Measurements from ENCODE around the gene VAT1L.
"Not testable (repeated sequence)": the region's sequence is repeated elsewhere in the genome, so short reads cannot be mapped to it uniquely, and the experiment has no call there.

Gene VAT1L

GRCh38 chr16:77975942-77976341 is 187.6 kb downstream of the VAT1L start:
- TF ChIP-seq CTCF (IDR thresholded peaks at IDR 0.05; ENCODE audit: borderline replicate concordance, insufficient read depth, low read depth, low read length), result no peak
- no peak overlapping the region for H3K4me3 ChIP-seq (ENCODE audit: low read depth, low read length)

- TF ChIP-seq CTCF (IDR thresholded peaks at IDR 0.05; ENCODE audit: borderline replicate concordance, insufficient read depth, low read depth, low read length), result no peak
- no peak overlapping the region for H3K4me3 ChIP-seq (ENCODE audit: low read depth, low read length)
Measured at GRCh38 chr16:77977339-77977738, 189.0 kb downstream of the VAT1L start.

DNA sequence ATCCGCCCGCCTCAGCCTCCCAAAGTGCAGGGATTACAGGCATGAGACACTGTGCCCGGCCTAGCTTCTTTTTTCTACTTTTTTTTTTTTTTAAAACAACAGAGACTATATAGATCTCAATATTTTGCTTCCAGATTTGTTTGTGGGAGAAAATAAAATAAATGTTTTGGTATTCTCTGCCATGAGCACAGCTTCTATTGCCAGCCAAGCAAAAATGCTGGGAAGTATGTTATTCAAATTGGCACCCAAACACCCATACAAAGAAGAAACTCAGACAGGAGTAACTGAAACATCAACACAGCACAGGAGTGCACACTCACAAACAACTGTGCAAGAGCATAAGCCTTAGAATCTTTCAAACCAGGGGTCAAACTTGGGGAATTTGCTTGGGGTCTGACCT is 196.7 kb downstream of the VAT1L start:
- no peak for TF ChIP-seq CTCF (IDR thresholded peaks at IDR 0.05; ENCODE audit: borderline replicate concordance, insufficient read depth, low read depth, low read length)
- H3K4me3 ChIP-seq (ENCODE audit: low read depth, low read length), result no peak overlapping the region

- no peak overlapping the region for H3K4me3 ChIP-seq (ENCODE audit: low read depth, low read length)
- TF ChIP-seq CTCF (IDR thresholded peaks at IDR 0.05; ENCODE audit: borderline replicate concordance, insufficient read depth, low read depth, low read length), result no peak
Measured at GRCh38 chr16:77986011-77986740, 197.8 kb downstream of the VAT1L start.

- no peak overlapping the region for H3K4me3 ChIP-seq (ENCODE audit: low read depth, low read length)
- no peak for TF ChIP-seq CTCF (IDR thresholded peaks at IDR 0.05; ENCODE audit: borderline replicate concordance, insufficient read depth, low read depth, low read length)
Measured at GRCh38 chr16:77987810-77988209, 199.4 kb downstream of the VAT1L start.

- H3K4me3 ChIP-seq (ENCODE audit: low read depth, low read length), result no peak overlapping the region
- no peak for TF ChIP-seq CTCF (IDR thresholded peaks at IDR 0.05; ENCODE audit: borderline replicate concordance, insufficient read depth, low read depth, low read length)
Measured at GRCh38 chr16:77989846-77990245, 201.5 kb downstream of the VAT1L start.

DNA sequence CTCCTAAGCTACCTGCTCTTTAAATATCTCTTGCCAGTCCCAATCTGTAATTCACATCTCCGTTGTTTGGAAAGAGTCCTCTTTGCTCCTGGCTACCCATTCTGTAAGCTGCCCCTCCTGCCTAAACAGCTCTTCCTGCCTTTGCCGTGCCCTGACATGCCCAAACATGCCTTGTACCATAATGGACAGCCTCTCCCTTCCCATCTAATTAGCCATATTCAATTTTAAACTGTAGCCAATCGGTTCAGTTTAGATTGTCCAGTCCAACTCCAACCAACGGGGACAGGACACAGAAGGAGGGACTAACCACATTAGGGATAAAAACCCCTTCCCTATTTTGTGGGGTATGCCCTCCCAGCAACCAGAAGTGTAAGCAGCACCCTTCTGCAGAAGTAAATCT is 203.3 kb downstream of the VAT1L start:
- H3K4me3 ChIP-seq (ENCODE audit: low read depth, low read length), result no peak overlapping the region
- no peak for TF ChIP-seq CTCF (IDR thresholded peaks at IDR 0.05; ENCODE audit: borderline replicate concordance, insufficient read depth, low read depth, low read length)

DNA sequence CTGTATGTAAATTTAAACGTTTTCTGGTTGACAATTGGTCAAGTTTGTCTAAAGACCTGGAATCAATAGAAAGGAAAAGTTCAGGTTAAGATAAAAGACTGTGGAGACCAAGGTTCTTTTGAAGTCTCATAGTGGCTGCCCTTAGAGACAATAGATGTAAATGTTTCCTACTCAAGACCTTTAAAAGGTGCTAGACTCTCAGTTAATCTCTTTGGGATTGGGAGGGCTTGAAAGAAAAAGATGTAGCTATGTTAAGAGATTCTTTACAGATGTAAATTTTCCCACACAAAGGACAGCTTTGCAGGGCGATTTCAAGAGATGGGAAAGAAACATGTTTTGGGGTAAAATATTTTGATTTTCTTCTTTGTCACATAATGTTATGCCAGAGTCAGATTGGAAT is 204.0 kb downstream of the VAT1L start:
- not testable (repeated sequence) for H3K4me3 ChIP-seq (ENCODE audit: low read depth, low read length)

Measured in GM12875 (cell line).